Common myeloid progenitor, CD34-positive (primary cell): Measurements from ENCODE around the gene MAG.
A peak's percentile ranks its signal among the peaks of the same experiment; 100 is the strongest.

Source experiments
- CTCF ChIA-PET: fragments of 350-600 bp; sonication (Branson Sonifier 250); formaldehyde crosslinking; loops from one replicate; lab custom pipeline; 2021; ENCODE audit warnings: antibody characterized with exemption; lab: Charles Lee
- POLR2A ChIA-PET: fragments of 350-600 bp; sonication (Branson Sonifier 250); formaldehyde crosslinking; loops from one replicate; lab custom pipeline; 2021; ENCODE audit warnings: antibody characterized with exemption; lab: Charles Lee
- DNase-seq, 3 donors: peaks; one replicate each; pipeline versions ENCODE4 v3.0.0 to v3.0.0-alpha.2; 2013
- H3K27ac ChIP-seq, 2 experiments: 1 replicate in 1 of 2; 2 replicates in 1 of 2; pipeline ENCODE4 v1.7.0; 2013; ENCODE audit warnings: inconsistent platforms in 2 of 2, low read length in 2 of 2, mild to moderate bottlenecking in 2 of 2, low read depth in 1 of 2, moderate library complexity in 1 of 2; ENCODE audit not compliant: severe bottlenecking in 2 of 2, insufficient read depth in 1 of 2, poor library complexity in 1 of 2
- H3K27me3 ChIP-seq, 5 experiments: replicated peaks in 2 of 5; 1 replicate in 3 of 5; 2 replicates in 2 of 5; pipeline versions ENCODE4 v1.6.1 to v1.7.0; 2013; ENCODE audit warnings: low read length in 4 of 5, mild to moderate bottlenecking in 2 of 5, moderate library complexity in 2 of 5, inconsistent platforms in 1 of 5; ENCODE audit not compliant: insufficient read depth in 5 of 5, control insufficient read depth in 4 of 5
- H3K36me3 ChIP-seq, 4 experiments: 1 replicate in 2 of 4; 2 replicates in 2 of 4; pipeline versions ENCODE4 v1.6.1 to v1.7.0; 2013; ENCODE audit warnings: low read length in 3 of 4, control low read depth in 1 of 4, mild to moderate bottlenecking in 1 of 4; ENCODE audit not compliant: control insufficient read depth in 4 of 4, insufficient read depth in 4 of 4
- H3K4me1 ChIP-seq, 4 experiments: 1 replicate in 3 of 4; 2 replicates in 1 of 4; pipeline versions ENCODE4 v1.6.1 to v1.7.1; 2013; ENCODE audit warnings: low read length in 3 of 4, mild to moderate bottlenecking in 3 of 4, control low read depth in 1 of 4, inconsistent platforms in 1 of 4, moderate library complexity in 1 of 4; ENCODE audit not compliant: control insufficient read depth in 4 of 4, insufficient read depth in 4 of 4; ENCODE audit errors: control extremely low read depth in 1 of 4
- H3K4me3 ChIP-seq, 7 experiments: 1 replicate in 4 of 7; 2 replicates in 3 of 7; pipeline versions ENCODE4 v1.5.1 to v1.7.0; 2013; ENCODE audit warnings: mild to moderate bottlenecking in 7 of 7, low read length in 6 of 7, moderate library complexity in 6 of 7, inconsistent platforms in 2 of 7, low read depth in 2 of 7, control low read depth in 1 of 7; ENCODE audit not compliant: insufficient read depth in 4 of 7, control insufficient read depth in 1 of 7; ENCODE audit errors: extremely low read depth in 1 of 7
- H3K9me3 ChIP-seq, 5 experiments: 1 replicate in 4 of 5; 2 replicates in 1 of 5; pipeline versions ENCODE4 v1.6.1 to v1.7.1; 2013; ENCODE audit warnings: low read length in 4 of 5, mild to moderate bottlenecking in 2 of 5, inconsistent platforms in 1 of 5, low read depth in 1 of 5, moderate library complexity in 1 of 5; ENCODE audit not compliant: control insufficient read depth in 4 of 5, insufficient read depth in 2 of 5; ENCODE audit errors: control extremely low read depth in 1 of 5
- WGBS: methylation state at CpG from one replicate; pipeline ENCODE4 v1.1.5; 2013; ENCODE audit not compliant: insufficient coverage; 5-methylcytosine and 5-hydroxymethylcytosine counted together

The MAG gene

GRCh38 chr19:35294328-35294727, 2.4 kb downstream of the MAG start:
- H3K9me3 ChIP-seq = no peaks in the 10 kb centered on the region
- 17% methylated on average over 1 of the region's 3 CpGs for WGBS
- ChIA-PET POLR2A (interaction anchor here (1.8 kb wide), 1 partner anchor 12 kb away, joined by 5 read pairs; the partner anchor contains the start of gene HAMP), CTCF (interaction anchor here (0.7 to 1.9 kb wide), 6 partner anchors 11 to 27 kb away, joined by 3 to 14 read pairs (median 3); partner anchors contain the start of gene HAMP)
- H3K4me3 ChIP-seq = no peak overlapping the region
- no peaks in the 10 kb centered on the region for H3K27me3 ChIP-seq
- peaks cover 6 to 51% (median 43%) of the 10 kb centered on the region in 4 experiments for H3K4me1 ChIP-seq
- no peaks in the 10 kb centered on the region for H3K36me3 ChIP-seq
- DNase-seq = peak in 1 of 3 donors; percentile 47
- no peak overlapping the region for H3K27ac ChIP-seq

- H3K27ac ChIP-seq = no peak overlapping the region
- ChIA-PET CTCF (interaction anchor here (0.6 to 1.9 kb wide), 13 partner anchors 9 to 165 kb away, joined by 3 to 14 read pairs (median 4); partner anchors contain the start of genes FFAR1 and HAMP), POLR2A (interaction anchor here (1.4 to 1.8 kb wide), 2 partner anchors 13 to 168 kb away, joined by 3 to 5 read pairs; partner anchors contain the start of gene HAMP)
- H3K4me3 ChIP-seq = peak overlapping the region in 1 of 7 experiments; percentile 30
- H3K36me3 ChIP-seq = no peaks in the 10 kb centered on the region
- 28% methylated on average over 13 of the region's 25 CpGs for WGBS
- H3K27me3 ChIP-seq = no peaks in the 10 kb centered on the region
- H3K9me3 ChIP-seq = no peaks in the 10 kb centered on the region
- peak in 2 of 3 donors; percentile 46 to 58 for DNase-seq
- peaks cover 6 to 51% (median 43%) of the 10 kb centered on the region in 4 experiments for H3K4me1 ChIP-seq
These were observed 3.2 kb downstream of the MAG start for GRCh38 chr19:35294859-35295791.

GRCh38 chr19:35295792-35296462, 4.0 kb downstream of the MAG start:
- ChIA-PET CTCF (interaction anchor here (0.6 to 1.9 kb wide), 13 partner anchors 10 to 199 kb away, joined by 3 to 14 read pairs (median 4); partner anchors contain the start of genes FFAR1 and HAMP), POLR2A (interaction anchor here (1.4 to 1.8 kb wide), 2 partner anchors 14 to 167 kb away, joined by 3 to 5 read pairs; partner anchors contain the start of gene HAMP)
- Histone ChIP-seq H3K36me3 (no peaks in the 10 kb centered on the region), H3K27ac (no peak overlapping the region), H3K4me3 (peak overlapping the region in 1 of 7 experiments; percentile 30), H3K4me1 (peaks cover 6 to 54% (median 43%) of the 10 kb centered on the region in 4 experiments), H3K9me3 (no peaks in the 10 kb centered on the region), H3K27me3 (no peaks in the 10 kb centered on the region)
- peak; percentile 93 to 99 (median 98) for DNase-seq
- WGBS = 1% methylated on average over 20 of the region's 24 CpGs

GRCh38 chr19:35296644-35297514, 4.9 kb downstream of the MAG start:
- H3K4me3 ChIP-seq = no peak overlapping the region
- ChIA-PET POLR2A (no interaction called here), CTCF (interaction anchor here (0.8 to 1.9 kb wide), 5 partner anchors 10 to 198 kb away, joined by 3 to 6 read pairs (median 3); partner anchors contain the start of genes FFAR1 and HAMP)
- H3K27ac ChIP-seq = no peak overlapping the region
- peaks cover 6 to 54% (median 43%) of the 10 kb centered on the region in 4 experiments for H3K4me1 ChIP-seq
- WGBS = 100% methylated on average over 1 of the region's 7 CpGs
- peak in 2 of 3 donors; percentile 45 to 71 for DNase-seq
- no peaks in the 10 kb centered on the region for H3K9me3 ChIP-seq
- H3K36me3 ChIP-seq = no peaks in the 10 kb centered on the region
- no peaks in the 10 kb centered on the region for H3K27me3 ChIP-seq

- H3K27ac ChIP-seq = no peak overlapping the region
- ChIA-PET CTCF (interaction anchor here (1.3 to 1.6 kb wide), 2 partner anchors 10 to 198 kb away, joined by 3 to 4 read pairs; no protein-coding TSS in a partner anchor), POLR2A (no interaction called here)
- H3K9me3 ChIP-seq = no peaks in the 10 kb centered on the region
- H3K36me3 ChIP-seq = no peaks in the 10 kb centered on the region
- WGBS = 92% methylated on average over 3 of the region's 3 CpGs
- no peak overlapping the region for H3K4me3 ChIP-seq
- peak in 1 of 3 donors; percentile 47 for DNase-seq
- peaks cover 6 to 54% (median 43%) of the 10 kb centered on the region in 4 experiments for H3K4me1 ChIP-seq
- H3K27me3 ChIP-seq = no peaks in the 10 kb centered on the region
These were observed 5.5 kb downstream of the MAG start for GRCh38 chr19:35297515-35297848.

- H3K4me3 ChIP-seq = no peak overlapping the region
- ChIA-PET POLR2A (no interaction called here), CTCF (no interaction called here)
- no peak overlapping the region for H3K27ac ChIP-seq
- H3K4me1 ChIP-seq = peaks cover 6 to 54% (median 43%) of the 10 kb centered on the region in 4 experiments
- no peaks in the 10 kb centered on the region for H3K36me3 ChIP-seq
- DNase-seq = peak in 1 of 3 donors; percentile 49
- no peaks in the 10 kb centered on the region for H3K27me3 ChIP-seq
- 79% methylated on average over 2 of the region's 2 CpGs for WGBS
- H3K9me3 ChIP-seq = no peaks in the 10 kb centered on the region
These were observed 6.0 kb downstream of the MAG start for GRCh38 chr19:35297922-35298321.
